ENCODE results near the gene LIPE.

LIPE gene

GRCh38 chr19:42362891-42363440 lies 64.2 kb downstream of the LIPE start:
- Histone ChIP-seq H3K36me3 (ENCODE audit: control insufficient read depth in 2 of 2, insufficient read depth in 2 of 2, low read length in 2 of 2) (peaks cover 15 to 20% of the 10 kb centered on the region in 2 donors), H3K27me3 (ENCODE audit: control insufficient read depth in 1 of 2, insufficient read depth in 2 of 2, low read length in 2 of 2) (no peaks in the 10 kb centered on the region), H3K4me1 (ENCODE audit: control insufficient read depth, insufficient read depth, low read length) (peaks cover 5% of the 10 kb centered on the region), H3K4me3 (ENCODE audit: low read length in 2 of 2) (no peak overlapping the region), H3K9ac (ENCODE audit: low read length in 2 of 2) (no peak overlapping the region), H3K9me3 (ENCODE audit: control insufficient read depth in 2 of 2, low read length in 2 of 2) (peaks cover 0 to 5% of the 10 kb centered on the region in 2 donors), H3K27ac (ENCODE audit: low read length) (no peak overlapping the region)

- H3K4me3 ChIP-seq (ENCODE audit: low read length in 2 of 2): no peak overlapping the region
- no peaks in the 10 kb centered on the region for H3K27me3 ChIP-seq (ENCODE audit: control insufficient read depth in 1 of 2, insufficient read depth in 2 of 2, low read length in 2 of 2)
- H3K36me3 ChIP-seq (ENCODE audit: control insufficient read depth in 2 of 2, insufficient read depth in 2 of 2, low read length in 2 of 2): peaks cover 21% of the 10 kb centered on the region in 2 donors
- H3K27ac ChIP-seq (ENCODE audit: low read length): no peak overlapping the region
- H3K9me3 ChIP-seq (ENCODE audit: control insufficient read depth in 2 of 2, low read length in 2 of 2): peaks cover 0 to 5% of the 10 kb centered on the region in 2 donors
- H3K9ac ChIP-seq (ENCODE audit: low read length in 2 of 2): no peak overlapping the region
- peaks cover 5% of the 10 kb centered on the region for H3K4me1 ChIP-seq (ENCODE audit: control insufficient read depth, insufficient read depth, low read length)
Observed at GRCh38 chr19:42362342-42362741, 64.8 kb downstream of the LIPE start.

- no peak overlapping the region for H3K9ac ChIP-seq (ENCODE audit: low read length in 2 of 2)
- peaks cover 22 to 23% of the 10 kb centered on the region in 2 donors for H3K36me3 ChIP-seq (ENCODE audit: control insufficient read depth in 2 of 2, insufficient read depth in 2 of 2, low read length in 2 of 2)
- peaks cover 5% of the 10 kb centered on the region for H3K4me1 ChIP-seq (ENCODE audit: control insufficient read depth, insufficient read depth, low read length)
- H3K4me3 ChIP-seq (ENCODE audit: low read length in 2 of 2): no peak overlapping the region
- H3K27me3 ChIP-seq (ENCODE audit: control insufficient read depth in 1 of 2, insufficient read depth in 2 of 2, low read length in 2 of 2): no peaks in the 10 kb centered on the region
- peaks cover 0 to 5% of the 10 kb centered on the region in 2 donors for H3K9me3 ChIP-seq (ENCODE audit: control insufficient read depth in 2 of 2, low read length in 2 of 2)
- no peak overlapping the region for H3K27ac ChIP-seq (ENCODE audit: low read length)
Observed at GRCh38 chr19:42361545-42361910, 65.7 kb downstream of the LIPE start.

- H3K9ac ChIP-seq (ENCODE audit: low read length in 2 of 2): no peak overlapping the region
Observed at GRCh38 chr19:42360787-42361544, 66.2 kb downstream of the LIPE start.

GRCh38 chr19:42357290-42357689 lies 69.9 kb downstream of the LIPE start:
- H3K9me3 ChIP-seq (ENCODE audit: control insufficient read depth in 2 of 2, low read length in 2 of 2): no peaks in the 10 kb centered on the region
- no peak overlapping the region for H3K4me3 ChIP-seq (ENCODE audit: low read length in 2 of 2)
- no peaks in the 10 kb centered on the region for H3K4me1 ChIP-seq (ENCODE audit: control insufficient read depth, insufficient read depth, low read length)
- no peaks in the 10 kb centered on the region for H3K27me3 ChIP-seq (ENCODE audit: control insufficient read depth in 1 of 2, insufficient read depth in 2 of 2, low read length in 2 of 2)
- H3K9ac ChIP-seq (ENCODE audit: low read length in 2 of 2): no peak overlapping the region
- H3K27ac ChIP-seq (ENCODE audit: low read length): no peak overlapping the region
- H3K36me3 ChIP-seq (ENCODE audit: control insufficient read depth in 2 of 2, insufficient read depth in 2 of 2, low read length in 2 of 2): peaks cover 15 to 20% of the 10 kb centered on the region in 2 donors

More at GRCh38 chr19:42360787-42361544, 66.2 kb downstream of the LIPE start:
- H3K4me3 ChIP-seq (ENCODE audit: low read length in 2 of 2): no peak overlapping the region
- H3K9me3 ChIP-seq (ENCODE audit: control insufficient read depth in 2 of 2, low read length in 2 of 2): peaks cover 0 to 5% of the 10 kb centered on the region in 2 donors
- H3K36me3 ChIP-seq (ENCODE audit: control insufficient read depth in 2 of 2, insufficient read depth in 2 of 2, low read length in 2 of 2): peaks cover 23 to 26% of the 10 kb centered on the region in 2 donors
- peaks cover 5% of the 10 kb centered on the region for H3K4me1 ChIP-seq (ENCODE audit: control insufficient read depth, insufficient read depth, low read length)
- H3K27ac ChIP-seq (ENCODE audit: low read length): no peak overlapping the region
- no peaks in the 10 kb centered on the region for H3K27me3 ChIP-seq (ENCODE audit: control insufficient read depth in 1 of 2, insufficient read depth in 2 of 2, low read length in 2 of 2)

GRCh38 chr19:42356686-42357085 lies 70.5 kb downstream of the LIPE start:
- no peaks in the 10 kb centered on the region for H3K9me3 ChIP-seq (ENCODE audit: control insufficient read depth in 2 of 2, low read length in 2 of 2)
- no peak overlapping the region for H3K4me3 ChIP-seq (ENCODE audit: low read length in 2 of 2)
- H3K27ac ChIP-seq (ENCODE audit: low read length): no peak overlapping the region
- H3K36me3 ChIP-seq (ENCODE audit: control insufficient read depth in 2 of 2, insufficient read depth in 2 of 2, low read length in 2 of 2): peaks cover 15 to 21% of the 10 kb centered on the region in 2 donors
- no peaks in the 10 kb centered on the region for H3K27me3 ChIP-seq (ENCODE audit: control insufficient read depth in 1 of 2, insufficient read depth in 2 of 2, low read length in 2 of 2)
- H3K4me1 ChIP-seq (ENCODE audit: control insufficient read depth, insufficient read depth, low read length): no peaks in the 10 kb centered on the region
- no peak overlapping the region for H3K9ac ChIP-seq (ENCODE audit: low read length in 2 of 2)

- H3K9me3 ChIP-seq (ENCODE audit: control insufficient read depth in 2 of 2, low read length in 2 of 2): no peaks in the 10 kb centered on the region
- H3K27ac ChIP-seq (ENCODE audit: low read length): no peak overlapping the region
- no peaks in the 10 kb centered on the region for H3K27me3 ChIP-seq (ENCODE audit: control insufficient read depth in 1 of 2, insufficient read depth in 2 of 2, low read length in 2 of 2)
- H3K36me3 ChIP-seq (ENCODE audit: control insufficient read depth in 2 of 2, insufficient read depth in 2 of 2, low read length in 2 of 2): peaks cover 15 to 24% of the 10 kb centered on the region in 2 donors
- no peak overlapping the region for H3K4me3 ChIP-seq (ENCODE audit: low read length in 2 of 2)
- H3K9ac ChIP-seq (ENCODE audit: low read length in 2 of 2): no peak overlapping the region
- H3K4me1 ChIP-seq (ENCODE audit: control insufficient read depth, insufficient read depth, low read length): no peaks in the 10 kb centered on the region
Observed at GRCh38 chr19:42355896-42356295, 71.3 kb downstream of the LIPE start.

- H3K27me3 ChIP-seq (ENCODE audit: control insufficient read depth in 1 of 2, insufficient read depth in 2 of 2, low read length in 2 of 2): no peaks in the 10 kb centered on the region
- H3K4me3 ChIP-seq (ENCODE audit: low read length in 2 of 2): no peak overlapping the region
- no peaks in the 10 kb centered on the region for H3K9me3 ChIP-seq (ENCODE audit: control insufficient read depth in 2 of 2, low read length in 2 of 2)
- H3K36me3 ChIP-seq (ENCODE audit: control insufficient read depth in 2 of 2, insufficient read depth in 2 of 2, low read length in 2 of 2): peaks cover 15 to 25% of the 10 kb centered on the region in 2 donors
- no peaks in the 10 kb centered on the region for H3K4me1 ChIP-seq (ENCODE audit: control insufficient read depth, insufficient read depth, low read length)
- no peak overlapping the region for H3K27ac ChIP-seq (ENCODE audit: low read length)
- H3K9ac ChIP-seq (ENCODE audit: low read length in 2 of 2): no peak overlapping the region
Observed at GRCh38 chr19:42353341-42354015, 73.7 kb downstream of the LIPE start.

- Histone ChIP-seq H3K9me3 (ENCODE audit: control insufficient read depth in 2 of 2, low read length in 2 of 2) (no peaks in the 10 kb centered on the region), H3K36me3 (ENCODE audit: control insufficient read depth in 2 of 2, insufficient read depth in 2 of 2, low read length in 2 of 2) (peaks cover 16 to 29% of the 10 kb centered on the region in 2 donors), H3K4me1 (ENCODE audit: control insufficient read depth, insufficient read depth, low read length) (no peaks in the 10 kb centered on the region), H3K4me3 (ENCODE audit: low read length in 2 of 2) (no peak overlapping the region), H3K9ac (ENCODE audit: low read length in 2 of 2) (no peak overlapping the region), H3K27me3 (ENCODE audit: control insufficient read depth in 1 of 2, insufficient read depth in 2 of 2, low read length in 2 of 2) (no peaks in the 10 kb centered on the region), H3K27ac (ENCODE audit: low read length) (no peak overlapping the region)
Observed at GRCh38 chr19:42352301-42353259, 74.6 kb downstream of the LIPE start.

Measured in stomach smooth muscle (tissue), 2 donors.